GM19099 (cell line): ENCODE data around the gene ZNF516.

Experiments
- POLR2A ChIP-seq: IDR thresholded peaks from 3 replicates; pipeline ENCODE4 v1.6.1; 2011; ENCODE audit warnings: low read depth; ENCODE audit not compliant: insufficient read length; ENCODE audit errors: extremely low read depth

The ZNF516 gene

DNA sequence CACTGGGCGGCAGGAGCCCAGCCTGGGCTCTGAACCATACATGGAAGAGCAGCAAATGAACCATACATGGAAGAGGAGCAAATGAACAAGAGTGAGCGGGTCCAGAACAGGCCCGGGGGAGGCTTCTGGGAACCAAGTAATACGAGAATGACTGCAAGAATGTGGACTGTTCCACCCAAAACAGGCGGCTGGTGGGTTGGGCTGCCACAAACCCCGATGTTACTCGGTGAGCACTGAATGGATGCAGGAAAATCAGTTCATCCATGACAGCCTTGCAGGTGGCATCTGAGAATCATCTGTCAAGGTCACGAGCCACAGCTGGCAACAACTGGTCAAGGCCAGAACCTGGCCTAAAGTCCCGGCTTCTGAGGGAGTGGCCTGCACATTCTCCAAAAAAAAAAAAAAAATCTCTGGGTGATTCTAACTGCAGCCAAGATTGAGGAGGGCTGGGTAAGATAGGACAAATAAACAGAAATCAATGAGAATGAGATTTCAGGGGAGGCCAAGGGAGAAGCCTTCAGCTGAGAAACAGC, 106.1 kb downstream of the ZNF516 start:
- TF ChIP-seq POLR2A, result no peak

GRCh38 chr18:76388261-76388660, 106.8 kb downstream of the ZNF516 start:
- no peak for TF ChIP-seq POLR2A

DNA sequence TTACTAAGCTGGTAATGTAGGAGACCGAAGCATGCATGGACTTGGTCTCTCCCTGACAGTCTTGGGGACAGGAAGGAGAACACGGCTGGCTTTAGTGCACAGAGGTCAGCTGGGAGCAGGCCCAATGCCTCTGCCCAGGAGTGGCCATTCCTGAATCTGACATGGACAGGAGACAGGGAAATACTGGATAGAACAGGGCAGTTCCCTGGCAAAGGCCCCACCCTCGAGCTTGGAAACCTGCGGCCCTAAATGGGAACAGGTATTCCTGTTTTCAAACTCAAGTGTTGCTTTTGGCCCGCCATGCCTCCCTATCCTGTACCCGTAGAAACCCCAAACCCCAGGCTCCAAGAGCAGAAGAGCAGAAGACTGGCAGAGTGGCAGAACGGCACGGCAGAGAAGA, 107.4 kb downstream of the ZNF516 start:
- no peak for TF ChIP-seq POLR2A

GRCh38 chr18:76386886-76387285, 108.2 kb downstream of the ZNF516 start:
- TF ChIP-seq POLR2A, result no peak

- TF ChIP-seq POLR2A, result no peak
Observed at GRCh38 chr18:76386071-76386470, 109.0 kb downstream of the ZNF516 start.

DNA sequence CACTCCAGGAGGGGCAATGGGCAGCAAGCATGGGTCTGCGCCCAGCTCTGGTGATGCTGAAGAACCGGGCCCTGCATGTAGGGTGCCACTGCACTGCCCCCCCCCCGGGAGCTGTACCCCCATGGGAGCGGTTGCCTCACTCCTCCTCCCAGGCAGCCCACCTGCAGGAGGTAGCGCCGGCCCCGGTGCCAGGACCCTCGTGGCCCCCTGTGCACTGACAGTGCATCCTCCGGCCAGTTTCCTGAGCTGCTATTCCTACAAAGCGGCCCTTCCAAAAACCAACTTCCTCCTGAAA, 109.4 kb downstream of the ZNF516 start:
- no peak for TF ChIP-seq POLR2A

- TF ChIP-seq POLR2A, result no peak
Observed at GRCh38 chr18:76384861-76385680, 110.0 kb downstream of the ZNF516 start.

DNA sequence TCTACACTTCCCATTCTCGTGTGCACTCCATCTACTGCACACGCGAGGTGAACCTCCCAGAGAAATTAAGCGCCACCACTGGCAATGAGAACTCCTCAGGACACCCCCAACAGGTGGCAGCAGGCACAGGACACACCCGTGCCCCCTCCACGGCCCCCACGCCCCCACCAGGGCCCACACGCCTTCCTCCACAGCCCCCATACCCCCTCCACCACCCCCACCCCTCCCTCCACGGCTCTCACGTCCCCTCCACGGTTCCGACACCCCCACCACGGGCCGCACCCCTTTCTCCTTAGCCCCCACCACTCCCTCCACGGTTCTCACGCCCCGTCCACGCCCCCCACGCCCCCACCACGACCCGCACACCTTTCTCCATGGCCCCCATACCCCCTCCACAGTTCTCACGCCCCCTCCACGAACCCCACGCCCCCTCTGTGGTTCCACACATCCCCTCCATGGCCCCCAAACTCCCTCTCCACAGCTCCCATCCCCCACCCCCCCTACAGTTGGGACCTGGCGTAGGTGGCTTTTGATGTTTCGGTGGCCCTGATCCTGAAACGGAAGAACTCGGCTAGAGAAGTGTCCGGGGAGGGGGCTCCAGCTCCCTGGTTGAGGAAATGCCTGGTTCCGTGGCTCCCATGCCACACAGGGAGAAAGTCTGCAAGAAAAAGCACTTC, 110.8 kb downstream of the ZNF516 start:
- TF ChIP-seq POLR2A, result no peak

DNA sequence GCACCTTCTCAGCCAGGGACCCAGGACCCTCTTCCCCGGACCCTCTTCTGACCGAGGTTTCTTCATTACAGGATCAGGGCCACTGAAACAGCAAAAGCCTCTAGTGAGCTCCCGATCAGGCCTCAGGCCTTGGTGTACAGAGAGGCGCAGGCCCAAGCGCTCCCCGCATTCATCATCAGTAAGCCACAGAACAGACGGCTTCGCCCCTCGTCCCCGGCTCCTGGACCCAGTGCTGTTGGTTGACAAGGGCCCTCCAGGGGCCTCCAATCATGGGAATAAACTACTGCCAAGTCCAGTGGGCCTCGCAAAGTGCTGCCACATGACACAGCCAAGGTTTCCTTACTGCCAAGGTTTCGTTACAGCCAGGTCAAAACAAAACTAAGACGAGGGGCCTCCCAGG, 111.4 kb downstream of the ZNF516 start:
- no peak for TF ChIP-seq POLR2A

GRCh38 chr18:76382275-76382674, 112.8 kb downstream of the ZNF516 start:
- no peak for TF ChIP-seq POLR2A

DNA sequence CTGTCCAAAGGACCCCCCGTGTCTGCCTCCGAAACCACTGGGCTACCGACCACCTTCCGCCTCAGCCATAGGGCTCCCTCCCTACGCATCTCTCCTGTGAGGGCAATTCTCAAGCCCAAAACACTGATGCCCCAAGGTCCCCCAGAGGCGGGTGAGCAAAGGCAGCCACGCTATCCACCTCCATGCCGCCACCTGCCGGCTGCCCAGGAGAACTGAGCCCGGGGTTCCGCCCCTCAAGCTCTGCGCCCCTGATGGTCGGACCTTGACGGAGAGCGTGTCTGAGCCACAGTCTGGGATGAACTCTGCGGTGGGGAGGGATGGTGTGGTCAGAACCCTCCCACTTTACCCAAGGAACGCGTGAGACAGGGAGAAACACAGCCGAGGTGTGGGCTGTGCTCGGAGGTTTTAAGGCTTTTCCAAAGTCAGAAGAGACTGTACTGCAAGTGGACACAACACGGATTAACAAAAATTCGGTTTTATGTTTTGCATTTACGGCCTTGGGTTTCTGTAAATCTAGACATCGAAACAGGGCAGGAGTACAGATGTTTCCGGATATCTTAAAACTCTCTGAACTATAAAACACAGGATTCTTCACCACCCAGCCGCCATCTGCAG, 114.1 kb downstream of the ZNF516 start:
- TF ChIP-seq POLR2A, result no peak

- no peak for TF ChIP-seq POLR2A
Observed at GRCh38 chr18:76380127-76380729, 114.8 kb downstream of the ZNF516 start.

- TF ChIP-seq POLR2A, result no peak
Observed at GRCh38 chr18:76379226-76380126, 115.6 kb downstream of the ZNF516 start.

DNA sequence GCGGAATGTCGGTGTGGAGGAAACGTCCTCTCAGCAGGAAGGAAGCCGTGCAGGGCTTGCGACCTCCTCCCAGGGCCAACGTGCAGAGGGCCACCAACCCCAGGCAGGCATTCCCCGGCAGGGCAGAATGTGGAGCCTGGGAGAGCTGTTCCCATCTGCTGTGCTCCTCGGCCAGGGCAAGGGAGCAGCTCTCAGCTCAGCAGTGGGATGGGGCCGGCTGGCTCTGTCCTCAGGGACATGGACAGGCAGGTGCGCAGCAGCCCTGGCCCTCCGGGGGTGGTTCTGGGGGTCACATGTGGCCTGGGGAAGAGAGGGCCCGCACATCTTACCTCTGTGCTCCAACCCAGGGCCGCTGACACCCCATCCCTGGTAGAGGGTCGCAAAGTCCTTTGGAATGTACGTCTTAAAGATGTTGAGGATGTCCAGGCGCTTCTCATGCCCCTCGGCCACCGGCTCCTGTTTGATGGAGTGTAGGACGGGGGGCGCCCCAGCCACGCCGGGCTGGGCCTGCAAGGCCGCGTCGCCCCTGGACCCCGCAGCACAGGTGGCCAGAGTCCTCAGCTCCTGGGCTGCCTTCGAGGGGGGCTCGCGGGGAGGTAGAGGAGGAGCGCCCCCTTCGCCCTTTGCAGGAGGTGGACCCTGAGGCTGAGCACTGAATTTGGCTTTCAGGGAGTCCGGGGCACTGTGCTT, 116.4 kb downstream of the ZNF516 start:
- TF ChIP-seq POLR2A, result no peak

DNA sequence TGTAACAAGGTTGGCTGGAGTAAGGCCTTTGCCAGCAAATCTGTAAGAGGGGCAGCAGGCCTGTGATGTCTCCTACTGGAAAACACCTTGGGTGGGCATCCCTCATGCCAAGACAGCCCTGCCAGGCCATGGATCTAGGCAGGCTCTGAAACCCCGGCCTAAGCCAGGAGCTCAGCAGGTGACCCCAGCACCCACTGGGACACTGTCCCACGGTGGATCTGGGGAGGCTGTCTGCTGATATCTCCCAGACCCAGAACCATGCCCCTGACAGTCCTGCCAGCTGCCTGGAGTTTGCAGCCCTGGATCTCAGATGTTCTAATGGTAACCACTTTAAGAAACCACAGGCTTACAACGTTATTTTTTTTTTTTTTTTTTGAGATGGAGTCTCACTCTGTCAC, 117.7 kb downstream of the ZNF516 start:
- TF ChIP-seq POLR2A, result no peak
